Skin epidermis (tissue), 12 donors: Measurements from ENCODE around the gene CAPN15.

Experiments used
- H3K27ac ChIP-seq, 21 experiments: fragments of 200-600 bp; sonication (generic) in 11 of 21; one replicate each; pipeline ENCODE4 v1.5.0; 2020; ENCODE audit warnings: mild to moderate bottlenecking in 3 of 21, inconsistent platforms in 2 of 21, moderate library complexity in 2 of 21
- H3K4me3 ChIP-seq, 7 experiments: fragments of 200-600 bp; sonication (generic) in 2 of 7; one replicate each; pipeline ENCODE4 v1.5.0; 2020; ENCODE audit warnings: inconsistent platforms in 2 of 7, mild to moderate bottlenecking in 2 of 7, moderate library complexity in 1 of 7

Gene CAPN15

DNA sequence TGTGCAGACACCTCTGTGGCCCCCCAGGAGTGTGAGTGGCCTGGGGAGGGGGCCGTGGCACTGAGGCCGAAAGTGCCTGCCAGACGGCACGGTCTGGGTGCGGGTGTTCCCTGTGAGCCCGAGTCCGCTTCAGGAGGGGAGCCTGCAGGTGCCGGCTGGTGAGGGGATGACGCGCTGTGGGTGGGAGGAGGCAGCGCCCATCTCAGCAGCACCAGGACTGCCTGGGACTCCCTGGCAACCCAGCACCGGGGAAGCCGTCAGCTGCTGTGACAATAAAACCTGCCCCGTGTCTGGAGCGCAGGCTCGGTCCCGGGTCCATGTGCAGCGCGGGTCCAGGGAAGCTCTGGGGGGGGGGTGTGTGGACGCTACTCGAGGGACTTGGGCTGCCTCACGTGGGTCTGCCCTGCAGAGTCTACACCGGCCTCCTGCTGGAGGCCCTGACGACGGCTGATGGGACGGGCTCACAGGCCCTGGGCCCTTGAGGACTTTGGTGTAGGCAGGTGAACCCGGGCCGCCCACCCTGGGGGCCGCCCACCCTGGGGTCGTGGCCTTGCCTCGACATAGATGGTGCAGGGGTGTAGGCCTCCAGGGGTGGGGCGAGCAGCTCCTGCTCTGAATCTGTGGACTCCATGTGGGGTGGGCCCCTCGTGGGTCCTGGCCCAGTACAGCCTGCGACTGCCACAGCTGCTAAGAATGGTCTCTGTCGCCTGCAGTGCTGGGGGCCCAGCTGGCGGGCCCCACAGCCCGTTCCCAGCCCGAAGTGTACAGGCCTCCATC lies 56.5 kb downstream of the CAPN15 start:
- Histone ChIP-seq H3K4me3 (no peak overlapping the region), H3K27ac (no peak overlapping the region)

DNA sequence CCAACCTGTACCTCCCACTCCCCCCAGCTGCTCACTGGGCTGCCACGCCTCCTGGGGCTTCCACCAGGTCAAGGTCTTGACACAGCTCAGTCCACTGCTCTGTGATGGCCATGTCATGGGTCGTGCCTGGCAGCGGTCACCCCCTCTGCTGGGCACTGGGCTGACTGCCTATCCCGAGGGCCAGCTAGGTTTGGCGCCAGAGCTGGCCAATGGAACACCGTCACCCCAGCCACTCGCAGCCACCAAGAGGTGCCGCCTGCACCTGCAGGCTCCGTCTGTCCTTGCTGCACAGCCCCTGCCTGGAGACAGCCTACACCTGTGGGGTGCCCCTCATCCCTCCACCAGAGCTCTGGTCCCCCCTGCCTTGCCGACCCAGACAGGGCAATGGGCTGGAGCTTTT lies 57.8 kb downstream of the CAPN15 start:
- Histone ChIP-seq H3K4me3 (no peak overlapping the region), H3K27ac (no peak overlapping the region)

DNA sequence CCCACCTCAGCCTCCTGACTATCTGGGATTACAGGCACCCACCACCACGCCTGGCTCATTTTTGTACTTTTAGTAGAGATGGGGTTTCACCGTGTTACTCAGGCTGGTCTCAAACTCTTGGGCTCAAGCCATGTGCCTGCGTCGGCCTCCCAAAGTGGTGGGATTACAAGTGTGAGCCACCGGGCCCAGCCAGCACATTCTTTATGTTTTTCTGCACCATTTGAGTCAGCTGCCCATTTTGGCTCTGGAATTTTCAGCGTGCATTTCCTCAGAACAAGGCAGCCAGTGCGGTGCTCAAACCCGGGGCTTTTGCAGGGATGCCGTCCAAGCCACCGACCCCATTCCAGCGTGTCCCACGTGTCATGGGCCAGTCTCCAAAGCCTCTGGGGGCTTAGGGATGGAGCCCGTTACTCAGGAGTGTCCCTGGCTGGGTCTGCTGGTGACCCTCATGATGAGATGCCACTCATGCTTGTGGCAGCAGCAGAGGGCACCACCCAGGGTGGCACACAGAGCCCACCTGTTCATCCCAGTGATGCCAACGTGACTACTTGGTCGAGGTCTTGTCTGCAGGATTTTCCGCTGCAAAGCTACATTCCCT lies 58.6 kb downstream of the CAPN15 start:
- no peak overlapping the region for H3K4me3 ChIP-seq
- H3K27ac ChIP-seq, result no peak overlapping the region

DNA sequence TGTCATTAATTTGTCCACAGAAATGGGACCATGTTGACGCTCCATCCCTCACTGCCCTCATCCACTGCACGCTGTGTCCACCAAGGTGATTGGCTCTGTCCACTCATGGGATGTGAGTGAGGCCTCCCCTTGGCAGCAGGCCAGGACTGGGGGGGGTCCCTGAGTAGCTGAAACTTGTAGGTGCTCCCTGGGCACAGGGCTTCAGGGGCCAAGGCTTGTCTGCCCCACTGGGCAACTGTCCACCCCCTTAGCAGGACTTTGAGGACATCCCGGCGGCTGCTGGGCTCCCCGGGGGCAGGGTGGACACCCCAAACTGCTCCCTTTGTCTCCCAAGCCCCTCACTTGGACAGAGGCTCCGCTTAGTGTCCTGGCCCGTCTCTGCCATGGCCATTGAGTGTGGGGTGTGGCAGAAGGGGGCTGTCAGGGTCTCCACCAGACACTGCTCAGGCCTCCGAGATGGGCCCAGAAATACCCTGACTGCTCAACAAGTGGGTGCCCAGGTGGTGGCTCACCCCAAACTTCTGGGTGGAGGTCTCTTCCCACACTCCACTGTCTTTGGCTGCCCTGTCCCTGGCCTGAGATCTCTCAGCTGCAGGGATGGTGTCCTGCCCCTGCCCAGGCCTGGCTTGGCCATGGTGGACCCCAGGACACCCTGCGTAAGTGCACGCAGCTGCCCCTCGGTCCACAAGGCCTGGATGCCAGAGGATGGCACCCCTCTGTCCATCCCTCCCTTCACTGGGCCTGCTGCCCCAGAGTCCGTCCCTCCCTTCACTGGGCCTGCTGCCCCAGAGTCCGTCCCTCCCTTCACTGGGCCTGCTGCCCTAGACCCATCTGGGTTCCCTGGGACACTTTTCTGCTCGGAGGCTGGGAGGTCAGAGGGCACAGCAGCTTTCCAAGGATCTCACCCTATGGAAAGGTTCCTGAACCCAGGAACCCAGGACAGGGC lies 59.4 kb downstream of the CAPN15 start:
- H3K27ac ChIP-seq, result peak overlapping the region in 1 of 21 experiments; percentile 94

DNA sequence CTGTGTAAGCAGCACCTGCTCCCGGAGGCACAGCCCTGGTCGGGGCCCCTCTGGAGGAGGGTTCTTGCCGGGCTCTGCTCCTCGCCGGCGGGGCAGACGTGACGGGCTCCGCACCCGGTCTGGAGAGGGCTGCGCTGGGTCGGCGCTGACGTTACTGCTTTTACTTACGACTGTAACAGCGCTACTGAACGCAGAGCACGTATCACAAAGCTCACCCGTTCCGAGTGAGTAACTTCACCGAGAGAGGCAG lies 61.1 kb downstream of the CAPN15 start:
- Histone ChIP-seq H3K27ac (peak overlapping the region; percentile 60 to 98 (median 96)), H3K4me3 (peak overlapping the region; percentile 48 to 98 (median 88))

More for the DNA sequence above, 59.4 kb downstream of the CAPN15 start:
- no peak overlapping the region for H3K4me3 ChIP-seq

DNA sequence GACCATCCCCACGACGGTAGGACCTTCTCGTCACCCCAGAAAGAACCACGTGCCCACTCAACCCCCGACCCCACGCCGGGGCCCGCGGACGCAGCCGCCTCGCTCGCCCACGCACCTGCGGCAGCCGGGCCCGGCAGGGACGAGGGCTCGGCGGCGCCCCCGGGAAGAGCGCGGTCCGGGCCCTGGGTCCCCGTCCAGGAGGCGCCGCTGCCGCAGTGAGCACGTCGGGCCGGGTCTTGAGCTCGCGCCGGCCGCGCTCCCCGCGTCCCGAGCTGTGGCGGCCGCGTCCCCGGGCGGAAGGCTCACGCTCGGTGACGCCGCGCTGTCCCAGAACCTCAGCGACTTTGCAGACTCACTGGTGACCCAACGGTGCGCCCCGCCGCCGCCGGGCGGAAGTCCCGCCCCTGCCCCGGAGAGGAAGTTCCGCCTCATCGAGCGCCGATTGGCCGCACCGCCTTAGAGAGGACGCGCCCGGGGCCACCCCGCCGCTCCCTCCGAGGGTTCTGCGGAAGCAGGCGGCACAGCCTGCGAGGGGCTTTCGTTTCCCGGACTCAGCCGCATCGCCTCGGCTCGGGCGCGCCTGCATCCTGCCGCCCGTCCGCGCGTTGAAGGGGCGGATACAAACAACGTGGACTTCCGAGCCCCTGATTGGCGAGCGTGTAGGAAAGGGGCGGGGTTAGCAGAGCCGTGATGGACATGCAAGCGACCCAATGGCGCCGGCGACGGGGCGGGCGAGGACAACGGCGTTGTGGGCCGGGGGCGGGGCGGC lies 61.6 kb downstream of the CAPN15 start:
- peak overlapping the region; percentile 48 to 98 (median 88) for H3K4me3 ChIP-seq

DNA sequence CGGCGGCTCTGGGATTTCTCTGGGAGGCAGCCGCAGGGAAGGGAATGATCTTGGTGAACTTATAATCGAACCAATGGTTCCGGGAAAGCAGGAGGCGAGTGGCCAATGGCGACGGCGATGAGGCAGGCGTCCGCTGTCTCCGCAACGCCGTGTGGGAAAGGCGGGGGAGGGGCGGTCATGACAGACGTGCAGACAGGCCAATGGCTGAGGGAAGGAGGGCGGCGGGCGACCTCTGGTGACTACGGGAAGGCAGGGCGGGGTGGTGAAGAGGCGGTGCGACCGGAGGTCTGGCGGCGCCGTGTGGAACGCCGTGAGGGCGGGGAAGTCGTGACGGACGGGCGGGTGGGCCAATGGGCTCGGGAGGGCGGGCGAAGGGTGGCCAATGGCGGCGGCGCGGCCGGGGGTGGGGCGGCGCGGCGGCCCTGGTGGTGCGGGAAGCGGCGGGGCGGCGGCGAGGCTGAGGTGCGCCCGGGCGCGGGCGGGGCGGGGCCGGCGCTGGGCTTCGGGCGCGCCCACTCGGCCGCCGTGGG lies 62.2 kb downstream of the CAPN15 start, which contains the start of gene RAB40C:
Gene RAB40C (plus strand): TSS at position 409 of the 530 bp plus-strand sequence. CDS start 226 bp downstream, outside the sequence.
- Histone ChIP-seq H3K4me3 (peak within 1 kb of the TSS; percentile 64 to 98 (median 89)), H3K27ac (peak within 1 kb of the TSS; percentile 60 to 98 (median 96))

More for the DNA sequence above, 61.6 kb downstream of the CAPN15 start:
- peak overlapping the region; percentile 60 to 98 (median 96) for H3K27ac ChIP-seq

DNA sequence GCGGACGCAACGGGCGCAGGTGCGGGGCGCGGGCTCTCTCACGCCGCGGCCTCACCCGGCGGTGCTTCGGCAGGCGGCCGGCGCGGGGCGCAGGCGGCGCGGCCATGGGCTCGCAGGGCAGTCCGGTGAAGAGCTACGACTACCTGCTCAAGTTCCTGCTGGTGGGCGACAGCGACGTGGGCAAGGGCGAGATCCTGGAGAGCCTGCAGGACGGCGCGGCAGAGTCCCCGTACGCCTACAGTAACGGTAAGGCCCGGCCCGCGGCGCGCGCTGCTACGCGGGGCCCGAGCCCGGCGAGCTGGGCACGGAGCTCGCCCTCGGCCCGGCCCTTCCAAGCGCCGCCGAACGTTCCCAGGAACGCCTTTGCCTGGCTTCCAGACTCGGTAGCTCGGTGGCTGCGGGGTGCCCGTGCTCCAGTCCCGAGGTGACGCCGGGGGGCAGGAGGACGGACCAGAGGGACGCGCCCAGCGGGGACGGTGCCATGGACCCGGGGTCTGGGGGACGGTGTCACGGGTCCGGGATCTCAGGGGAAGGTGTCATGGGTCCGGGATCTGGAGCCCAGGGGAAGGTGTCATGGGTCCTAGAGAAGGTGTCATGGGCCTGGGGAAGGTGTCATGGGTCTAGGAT lies 62.8 kb downstream of the CAPN15 start:
- H3K27ac ChIP-seq, result peak overlapping the region; percentile 20 to 94 (median 86)
- peak overlapping the region; percentile 52 to 95 (median 79) for H3K4me3 ChIP-seq

DNA sequence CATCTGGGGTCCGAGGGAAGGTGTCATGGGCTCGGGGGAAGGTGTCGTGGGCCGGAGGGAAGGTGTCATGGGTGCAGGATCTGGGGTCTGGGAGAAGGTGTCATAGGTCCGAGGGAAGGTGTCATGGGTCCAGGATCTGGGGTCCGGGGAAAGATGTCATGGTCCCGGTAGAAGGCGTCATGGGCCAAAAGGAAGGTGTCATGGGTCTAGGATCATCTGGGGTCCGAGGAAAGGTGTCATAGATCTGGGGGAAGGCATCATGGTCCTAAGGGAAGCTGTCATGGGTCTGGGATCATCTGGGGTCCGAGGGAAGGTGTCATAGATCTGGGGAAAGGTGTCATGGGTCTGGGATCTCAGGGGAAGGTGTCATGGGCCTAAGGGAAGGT lies 63.3 kb downstream of the CAPN15 start:
- peak overlapping the region in 20 of 21 experiments; percentile 20 to 94 (median 86) for H3K27ac ChIP-seq

DNA sequence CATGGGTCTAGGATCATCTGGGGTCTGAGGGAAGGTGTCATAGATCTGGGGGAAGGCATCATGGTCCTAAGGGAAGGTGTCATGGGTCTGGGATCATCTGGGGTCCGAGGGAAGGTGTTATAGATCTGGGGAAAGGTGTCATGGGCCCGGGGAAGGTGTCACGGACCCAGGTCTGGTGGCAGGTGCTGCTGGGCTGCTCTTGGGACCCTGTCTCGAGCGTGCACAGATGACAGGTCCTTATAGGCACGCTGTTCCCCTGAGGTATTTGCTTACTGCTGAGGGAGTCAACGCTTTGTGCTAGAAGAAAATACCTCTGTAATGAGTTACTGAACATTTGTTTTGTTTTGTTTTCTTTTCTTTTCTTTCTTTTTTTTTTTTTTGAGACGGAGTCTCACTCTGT lies 63.7 kb downstream of the CAPN15 start:
- Histone ChIP-seq H3K4me3 (peak overlapping the region in 5 of 7 experiments; percentile 52 to 89 (median 65)), H3K27ac (peak overlapping the region in 13 of 21 experiments; percentile 72 to 94 (median 88))

More for the DNA sequence above, 63.3 kb downstream of the CAPN15 start:
- H3K4me3 ChIP-seq, result peak overlapping the region; percentile 52 to 95 (median 79)

DNA sequence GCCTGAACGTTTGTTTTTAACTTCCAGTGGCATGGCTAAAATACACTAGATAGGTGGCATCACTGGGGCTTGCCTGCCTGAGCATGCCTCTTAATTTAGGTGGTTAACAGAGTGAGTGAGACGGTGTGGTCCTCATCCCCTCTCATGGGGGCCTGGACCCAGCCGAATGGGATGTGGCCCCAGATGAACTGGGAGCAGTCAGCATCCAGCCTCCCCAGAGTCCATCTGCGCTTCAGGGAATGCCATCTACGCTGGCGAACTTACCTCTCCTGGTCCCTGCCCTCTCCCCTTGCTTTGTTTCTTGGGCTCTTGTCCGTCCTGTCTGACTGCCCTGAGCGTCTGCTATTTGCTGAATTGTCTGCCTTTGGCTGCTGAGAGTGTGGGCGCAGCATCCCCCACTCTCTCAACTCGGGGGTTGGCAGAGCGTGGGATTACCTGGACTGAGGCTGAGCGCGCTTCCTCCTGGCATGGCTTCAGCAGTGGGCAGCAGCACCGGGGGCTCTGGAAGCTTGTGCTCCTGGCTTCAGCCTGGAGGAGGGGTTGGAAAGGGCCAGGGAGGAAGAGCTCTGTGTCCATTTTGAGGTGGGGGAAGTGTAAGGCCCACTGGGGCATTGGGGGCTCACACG lies 64.5 kb downstream of the CAPN15 start:
- peak overlapping the region in 20 of 21 experiments; percentile 4 to 94 (median 80) for H3K27ac ChIP-seq
- peak overlapping the region in 3 of 7 experiments; percentile 6 to 89 (median 20) for H3K4me3 ChIP-seq

DNA sequence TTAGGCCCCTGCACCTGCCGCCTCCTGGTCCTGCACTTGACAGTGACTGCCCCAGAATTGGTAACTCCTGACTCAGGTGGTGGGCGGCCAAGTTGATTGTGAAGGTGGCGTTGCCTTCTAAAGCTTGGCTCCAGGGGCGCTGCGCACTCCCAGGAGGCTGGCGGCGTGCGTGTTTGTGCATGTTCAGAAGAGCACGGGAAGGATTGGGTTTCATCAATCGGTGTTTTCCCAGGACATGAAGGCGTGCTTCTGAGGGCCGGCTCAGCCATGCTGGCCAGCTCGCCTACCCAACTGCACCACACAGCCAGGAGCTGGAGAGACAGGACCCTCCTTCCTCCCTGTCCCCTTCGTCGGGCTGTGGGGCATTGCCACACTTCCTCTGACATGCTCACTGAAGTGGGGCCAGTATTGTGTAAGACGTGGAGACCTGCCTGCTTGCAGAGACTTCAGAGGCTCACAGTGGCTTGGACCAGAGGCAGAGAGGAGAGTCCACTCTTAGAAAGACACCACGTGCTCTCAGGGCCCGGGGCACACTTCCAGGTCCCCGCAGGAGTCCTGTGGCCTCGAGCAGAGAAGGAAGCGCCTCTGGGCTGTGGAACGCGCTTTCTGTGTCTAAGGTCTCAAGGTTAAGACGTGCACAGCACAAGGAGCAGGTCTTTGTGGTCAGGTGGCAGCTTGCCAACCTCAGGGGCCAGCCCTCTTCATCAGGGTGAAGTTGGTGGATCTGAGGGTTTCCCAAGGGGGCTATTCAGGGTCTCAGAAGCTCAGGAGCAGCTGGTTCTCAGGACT lies 65.2 kb downstream of the CAPN15 start:
- Histone ChIP-seq H3K4me3 (peak overlapping the region in 3 of 7 experiments; percentile 6 to 89 (median 20)), H3K27ac (peak overlapping the region in 20 of 21 experiments; percentile 39 to 94 (median 84))

DNA sequence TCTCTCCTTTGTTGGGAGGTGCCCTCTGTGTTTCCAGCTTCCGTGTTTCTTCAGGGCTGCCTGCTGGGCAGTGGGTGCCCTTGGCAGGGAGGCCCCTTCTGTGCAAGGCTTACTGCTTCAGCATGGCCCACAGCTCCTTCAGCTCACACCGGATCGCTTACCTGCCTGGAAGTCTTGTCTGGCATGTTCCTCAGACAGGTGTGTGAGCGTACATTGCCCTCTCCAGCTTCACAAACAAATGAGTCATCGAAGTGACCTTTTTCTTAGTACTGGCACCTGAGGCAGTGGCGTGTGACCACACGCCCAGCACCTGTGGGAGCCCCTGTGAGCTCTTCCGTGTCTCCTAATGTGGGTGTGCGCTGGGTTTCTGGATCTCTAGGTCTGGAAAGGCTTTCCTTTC lies 65.9 kb downstream of the CAPN15 start:
- H3K27ac ChIP-seq, result peak overlapping the region in 20 of 21 experiments; percentile 39 to 94 (median 84)
- peak overlapping the region in 1 of 7 experiments; percentile 17 for H3K4me3 ChIP-seq

DNA sequence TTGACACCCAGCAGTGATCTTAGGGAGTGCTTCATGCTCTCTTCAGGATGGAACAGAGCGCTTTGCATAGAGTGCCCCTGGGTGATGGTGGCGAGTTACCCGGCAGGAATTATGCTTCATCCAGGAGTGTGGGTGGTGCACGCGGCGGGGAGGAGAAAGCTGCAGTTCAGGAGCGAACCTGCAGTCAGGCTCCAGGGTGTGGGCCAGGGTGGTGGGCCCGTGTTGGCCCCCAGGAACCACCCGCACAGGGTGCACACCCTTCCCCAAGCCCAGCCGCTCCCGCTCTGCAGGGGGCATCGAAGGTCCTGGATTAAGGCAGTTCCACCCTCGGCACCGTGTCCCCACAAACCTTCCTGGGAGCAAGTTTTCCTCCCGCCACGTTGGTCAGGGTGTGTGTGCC lies 66.3 kb downstream of the CAPN15 start:
- Histone ChIP-seq H3K4me3 (peak overlapping the region in 1 of 7 experiments; percentile 17), H3K27ac (peak overlapping the region in 16 of 21 experiments; percentile 6 to 94 (median 84))

DNA sequence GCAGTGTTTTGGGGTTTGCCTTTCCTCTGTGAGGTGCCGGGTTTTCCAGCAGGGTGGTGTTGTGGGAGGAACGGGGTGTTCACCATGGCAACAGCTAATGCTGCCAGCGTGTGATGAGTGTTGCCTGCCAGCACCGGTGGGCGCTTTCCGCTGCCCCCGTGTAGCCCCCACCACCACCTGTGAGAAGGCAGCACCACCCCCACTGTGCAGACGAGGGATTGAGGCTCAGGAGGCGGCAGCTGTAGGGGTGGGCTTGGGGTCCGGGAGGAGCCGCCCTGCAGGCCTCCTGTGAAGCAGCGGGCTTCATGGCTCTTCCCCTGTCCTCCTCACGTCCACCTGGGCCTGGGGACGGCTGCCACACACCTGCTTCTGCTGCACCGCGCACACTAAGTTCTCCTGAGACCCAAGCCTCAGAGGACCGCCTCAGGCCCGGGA lies 67.6 kb downstream of the CAPN15 start:
- H3K27ac ChIP-seq, result peak overlapping the region in 3 of 21 experiments; percentile 32 to 94 (median 79)
- H3K4me3 ChIP-seq, result no peak overlapping the region

DNA sequence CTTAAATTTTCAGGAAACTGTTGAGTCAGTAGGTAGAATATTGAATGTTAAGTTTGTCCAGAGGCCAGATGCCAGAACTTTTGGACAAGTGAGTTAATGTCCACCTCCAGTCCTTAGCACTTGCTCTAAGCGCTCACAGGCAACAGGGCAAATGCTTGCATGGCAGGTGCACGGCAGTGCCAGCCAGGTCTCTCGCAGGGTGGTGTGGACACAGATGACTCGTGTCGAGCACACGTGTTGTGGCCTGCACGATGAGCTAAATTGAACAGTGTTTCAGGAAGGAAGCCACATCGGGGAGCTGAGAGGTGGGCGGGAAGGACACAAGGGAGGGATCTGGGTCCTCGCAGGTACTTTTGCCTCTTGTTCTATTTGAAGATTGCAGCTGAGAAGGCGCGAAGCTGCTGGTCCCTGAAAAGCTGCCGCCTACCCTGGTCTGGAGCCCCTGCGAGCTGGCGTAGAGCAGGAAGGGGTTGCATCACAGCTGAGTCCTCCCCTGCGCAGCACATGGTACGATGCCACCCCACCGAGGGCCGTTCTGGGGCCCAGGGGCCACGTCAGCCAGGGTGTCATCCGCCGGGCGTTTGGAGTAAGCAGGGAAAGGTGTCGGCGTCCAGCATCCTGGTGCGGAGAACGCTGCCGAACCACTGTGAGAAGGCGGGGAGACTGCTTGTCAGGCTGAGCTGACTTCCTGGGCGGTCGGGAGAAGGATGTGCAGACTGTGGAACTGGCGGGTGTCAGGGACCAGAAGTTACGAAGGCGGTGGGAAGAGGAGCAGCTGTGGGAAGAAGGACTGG lies 68.6 kb downstream of the CAPN15 start:
- H3K4me3 ChIP-seq, result no peak overlapping the region
- H3K27ac ChIP-seq, result no peak overlapping the region
